Pancreas (tissue), 10 donors: ENCODE measurements around the gene ACTMAP. TPM values are rescaled to one million over a fixed set of nuclear protein-coding genes. Genes with fewer than 3 reads are reported as not detected.

Experiments
- ATAC-seq, 4 donors: fragments of 200-7000 bp; cut with Tn5 transposase; one replicate each; pipeline versions ENCODE4 v1.8.0 to v1.9.1; 2020; ENCODE audit warnings: mild to moderate bottlenecking in 4 of 4, moderate library complexity in 4 of 4
- DNase-seq, 6 donors: peaks; one replicate each; pipeline ENCODE4 v3.0.0-alpha.2; 2020
- FAIRE-seq: peaks from 2 replicates; lab custom pipeline; 2012; peaks lifted over from hg19 to GRCh38; lab: Jason Lieb, UNC
- H3K27ac ChIP-seq, 4 donors: fragments of 200-600 bp; sonication (generic); 1 replicate in 3 of 4; 2 replicates in 1 of 4; pipeline versions ENCODE4 v1.5.0 to v1.8.0; 2020
- H3K27me3 ChIP-seq, 4 donors: fragments of 200-600 bp; one replicate each; pipeline ENCODE4 v1.8.0; 2021
- H3K36me3 ChIP-seq, 3 donors: fragments of 200-600 bp; sonication (generic) in 1 of 3; one replicate each; pipeline versions ENCODE4 v1.5.0 to v1.8.0; 2020 to 2021
- H3K4me1 ChIP-seq, 3 donors: fragments of 200-600 bp; one replicate each; pipeline ENCODE4 v1.8.0; 2021
- H3K4me3 ChIP-seq, 4 donors: fragments of 200-600 bp; sonication (generic) in 2 of 4; one replicate each; pipeline versions ENCODE4 v1.5.0 to v1.8.0; 2020 to 2021
- H3K9me3 ChIP-seq, 4 donors: fragments of 200-600 bp; one replicate each; pipeline ENCODE4 v1.8.0; 2021
- CTCF ChIP-seq, 4 donors: fragments of 200-600 bp; sonication (generic) in 3 of 4; IDR thresholded peaks; one replicate each; pipeline versions ENCODE4 v1.5.0 to v1.8.0; 2021; ENCODE audit warnings: antibody characterized with exemption in 4 of 4
- WGBS, 2 donors: extraction: QIAGEN DNeasy Blood & Tissue Kit; methylation state at CpG; one replicate each; pipeline ENCODE4 v1.1.7; 2013; 5-methylcytosine and 5-hydroxymethylcytosine counted together
- intact Hi-C, 3 donors: fragments of 100-400 bp; cut with DNase I; formaldehyde crosslinking; loops; one replicate each; pipeline versions ENCODE4 v1.11.1 to v1.14.2; 2022
- polyA plus RNA-seq, 2 donors: library from polyadenylated mRNA; stranded (reverse); fragments of 200-250 nt; gene quantifications; one replicate each; pipeline ENCODE4 v1.2.3, GENCODE V29; 2013
- total RNA-seq, 6 donors: library from RNA; stranded (reverse); fragmentation: NEBNext Ultra II Directional in 4 of 6; extraction: Animal tissue kit (Norgen Biotek cat#: 25700) in 4 of 6; gene quantifications; one replicate each; pipeline versions ENCODE4 v1.2.1 to v1.2.4, GENCODE V29; 2021 to 2023
- donor health status: healthy with polysubstance abuse.
- donor health status: DM: no; HTN: no; CAD: no; lungs with moderate emphysema.
- donor health status: DM: no; HTN: no; CAD: no.
- donor health status: control.
- donor health status: control.
- donor health status: Bipolar disorder and iron deficiency.
- donor health status: DM: yes; HTN: yes; CAD: no.
- donor health status: DM: no; HTN: no; CAD: no.
- donor health status: DM: no; HTN: no; CAD: no.
- donor health status: DM: yes; HTN: yes; CAD: no.

ACTMAP gene
- total and polyA plus RNA-seq, 8 donors: 3.2 to 10.1 (median 4.5) TPM

GRCh38 chr19:40714441-40715299 lies 35.6 kb downstream of the ACTMAP start:
- intact Hi-C loops: no loop called here
- no peak for TF ChIP-seq CTCF (IDR thresholded peaks at IDR 0.05)
- no peak for FAIRE-seq
- peak overlapping the region; percentile 14 to 86 (median 50) for H3K4me3 ChIP-seq
- no peaks in the 10 kb centered on the region for H3K27me3 ChIP-seq
- H3K27ac ChIP-seq: peak overlapping the region; percentile 92 to 97 (median 94)
- WGBS, 2 donors: 1 to 5% methylated on average over 28 to 31 of the region's 31 CpGs
- peaks cover 0 to 3% (median 0%) of the 10 kb centered on the region in 3 donors for H3K36me3 ChIP-seq
- peak; percentile 91 to 97 (median 92) for DNase-seq
- ATAC-seq: peak; percentile 68 to 81 (median 76)
- no peaks in the 10 kb centered on the region for H3K9me3 ChIP-seq
- H3K4me1 ChIP-seq: peaks cover under 1 to 7% (median 7%) of the 10 kb centered on the region in 3 donors

GRCh38 chr19:40713939-40714338 lies 36.3 kb downstream of the ACTMAP start:
- no peak for TF ChIP-seq CTCF (IDR thresholded peaks at IDR 0.05)
- intact Hi-C loops: no loop called here
- 75 to 90% methylated on average over 11 of the region's 11 CpGs for WGBS, 2 donors
- Histone ChIP-seq H3K4me3 (peak overlapping the region in 2 of 4 donors; percentile 62 to 86), H3K27ac (peak overlapping the region in 2 of 4 donors; percentile 93 to 95), H3K9me3 (no peaks in the 10 kb centered on the region), H3K36me3 (peaks cover 0 to 5% (median 3%) of the 10 kb centered on the region in 3 donors), H3K27me3 (no peaks in the 10 kb centered on the region), H3K4me1 (peaks cover 0 to 6% (median 4%) of the 10 kb centered on the region in 3 donors)
- no peak for FAIRE-seq
- no peak for ATAC-seq
- no peak for DNase-seq

GRCh38 chr19:40709817-40710216 lies 40.5 kb downstream of the ACTMAP start:
- 89 to 92% methylated on average over 5 of the region's 5 CpGs for WGBS, 2 donors
- Histone ChIP-seq H3K27ac (no peak overlapping the region), H3K4me1 (no peaks in the 10 kb centered on the region), H3K27me3 (no peaks in the 10 kb centered on the region), H3K4me3 (no peak overlapping the region), H3K9me3 (no peaks in the 10 kb centered on the region), H3K36me3 (peaks cover under 1 to 13% (median 3%) of the 10 kb centered on the region in 3 donors)
- intact Hi-C loops: no loop called here
- DNase-seq (no peak), FAIRE-seq (no peak), ATAC-seq (no peak)
- TF ChIP-seq CTCF (IDR thresholded peaks at IDR 0.05): no peak

DNA sequence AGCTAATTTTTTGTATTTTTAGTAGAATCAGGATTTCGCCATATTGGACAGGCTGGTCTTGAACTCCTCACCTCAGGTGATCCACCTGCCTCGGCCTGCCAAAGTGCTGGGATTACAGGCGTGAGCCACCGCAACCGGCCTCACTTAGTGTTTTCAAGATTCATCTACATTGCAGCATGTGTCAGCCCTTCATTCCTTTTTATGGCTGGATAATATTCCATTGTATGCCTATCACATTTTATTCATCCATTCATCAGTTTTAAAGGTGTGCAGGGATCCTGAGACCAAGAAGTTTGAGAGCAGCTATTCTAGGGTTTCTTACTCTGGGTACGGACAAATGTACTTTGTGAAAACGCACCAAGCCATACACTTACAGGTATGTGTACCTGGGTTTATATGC lies 42.7 kb downstream of the ACTMAP start:
- 96 to 97% methylated on average over 7 of the region's 7 CpGs for WGBS, 2 donors
- Histone ChIP-seq H3K27me3 (no peaks in the 10 kb centered on the region), H3K4me3 (no peak overlapping the region), H3K36me3 (peaks cover 4 to 20% (median 6%) of the 10 kb centered on the region in 3 donors), H3K27ac (no peak overlapping the region), H3K4me1 (no peaks in the 10 kb centered on the region), H3K9me3 (no peaks in the 10 kb centered on the region)
- no peak for DNase-seq
- no peak for TF ChIP-seq CTCF (IDR thresholded peaks at IDR 0.05)
- no peak for FAIRE-seq
- ATAC-seq: no peak
- intact Hi-C loops: no loop called here
